Sciatic nerve (tissue), 2 donors: ENCODE results near the gene CLEC18B. TPM values are rescaled to one million over a fixed set of nuclear protein-coding genes. Genes with fewer than 3 reads are reported as not detected.
A peak's percentile ranks its signal among the peaks of the same experiment; 100 is the strongest.
"Not testable (repeated sequence)": the region's sequence is repeated elsewhere in the genome, so short reads cannot be mapped to it uniquely, and the experiment has no call there.

Experiments used
- ATAC-seq: fragments of 200-7000 bp; cut with Tn5 transposase; one replicate; pipeline ENCODE4 v1.9.1; 2020; ENCODE audit warnings: mild to moderate bottlenecking, moderate library complexity
- DNase-seq: peaks from one replicate; pipeline ENCODE4 v3.0.0-alpha.2; 2020; ENCODE audit warnings: low spot score
- intact Hi-C: fragments of 100-400 bp; cut with DNase I; formaldehyde crosslinking; loops from one replicate; pipeline ENCODE4 v1.14.2; 2022
- total RNA-seq: library from RNA; stranded (reverse); fragmentation: NEBNext Ultra II Directional; extraction: Animal tissue kit (Norgen Biotek cat#: 25700); gene quantifications from one replicate; pipeline ENCODE4 v1.2.1, GENCODE V29; 2021
- donor health status: DM: no; HTN: no; CAD: no.
- donor health status: DM: no; HTN: no; CAD: no.

CLEC18B gene
- 5.8 TPM for total RNA-seq

GRCh38 chr16:74420612-74421481 is at the start of gene CLEC18B:
TSS of gene CLEC18B (minus strand) at chr16:74421478. CDS start at chr16:74421270, 208 bp downstream.
- DNase-seq, intact Hi-C loops: not testable (repeated sequence)
- ATAC-seq = peak; percentile 16

DNA sequence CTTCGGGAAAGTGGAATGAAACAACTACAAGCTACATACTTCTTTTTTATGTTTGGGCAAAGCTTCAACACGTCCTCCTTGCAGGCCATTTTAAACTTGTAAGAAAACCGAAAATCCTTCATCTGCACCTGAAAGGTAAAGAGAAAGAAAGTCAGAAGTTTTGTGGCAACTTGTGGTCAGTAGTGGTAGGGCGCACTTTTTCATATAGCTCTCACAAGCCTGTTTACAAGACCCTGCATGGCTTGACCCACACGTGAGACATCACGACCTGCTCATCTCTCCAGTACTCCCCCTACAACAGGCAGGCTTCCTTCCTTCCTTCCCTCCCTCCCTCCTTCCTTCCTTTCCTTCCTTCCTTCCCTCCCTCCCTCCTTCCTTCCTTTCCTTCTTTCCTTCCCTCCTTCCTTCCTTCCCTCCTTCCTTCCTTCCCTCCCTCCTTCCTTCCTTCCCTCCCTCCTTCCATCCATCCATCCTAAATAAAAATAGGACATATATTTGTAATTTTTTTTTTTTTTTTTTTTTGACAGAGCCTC is 48.7 kb upstream of the CLEC18B start:
- intact Hi-C loops = no loop called here
- ATAC-seq = no peak
- no peak for DNase-seq

- ATAC-seq (no peak), DNase-seq (no peak)
- intact Hi-C loops = no loop called here
Measured at GRCh38 chr16:74468807-74469525, 47.7 kb upstream of the CLEC18B start.

DNA sequence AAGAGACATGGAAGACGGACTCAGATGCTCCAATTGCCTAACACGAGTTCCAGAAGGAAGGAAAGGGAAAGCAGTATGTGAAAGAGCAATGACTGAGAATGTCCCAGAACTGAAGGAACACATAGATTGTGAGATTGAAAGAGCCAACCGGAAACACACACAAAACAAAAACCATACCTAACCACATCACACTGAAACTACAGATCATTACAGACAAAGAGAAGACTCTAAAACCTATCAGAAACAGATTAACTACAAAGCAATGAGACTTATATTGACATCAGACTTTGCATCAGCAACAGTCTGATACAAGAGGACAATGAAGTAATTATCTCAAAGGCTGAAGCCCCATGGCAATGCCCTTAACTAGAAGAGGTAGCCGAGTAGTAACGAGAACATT is 45.6 kb upstream of the CLEC18B start:
- ATAC-seq (no peak), DNase-seq (no peak)
- intact Hi-C loops = no loop called here

DNA sequence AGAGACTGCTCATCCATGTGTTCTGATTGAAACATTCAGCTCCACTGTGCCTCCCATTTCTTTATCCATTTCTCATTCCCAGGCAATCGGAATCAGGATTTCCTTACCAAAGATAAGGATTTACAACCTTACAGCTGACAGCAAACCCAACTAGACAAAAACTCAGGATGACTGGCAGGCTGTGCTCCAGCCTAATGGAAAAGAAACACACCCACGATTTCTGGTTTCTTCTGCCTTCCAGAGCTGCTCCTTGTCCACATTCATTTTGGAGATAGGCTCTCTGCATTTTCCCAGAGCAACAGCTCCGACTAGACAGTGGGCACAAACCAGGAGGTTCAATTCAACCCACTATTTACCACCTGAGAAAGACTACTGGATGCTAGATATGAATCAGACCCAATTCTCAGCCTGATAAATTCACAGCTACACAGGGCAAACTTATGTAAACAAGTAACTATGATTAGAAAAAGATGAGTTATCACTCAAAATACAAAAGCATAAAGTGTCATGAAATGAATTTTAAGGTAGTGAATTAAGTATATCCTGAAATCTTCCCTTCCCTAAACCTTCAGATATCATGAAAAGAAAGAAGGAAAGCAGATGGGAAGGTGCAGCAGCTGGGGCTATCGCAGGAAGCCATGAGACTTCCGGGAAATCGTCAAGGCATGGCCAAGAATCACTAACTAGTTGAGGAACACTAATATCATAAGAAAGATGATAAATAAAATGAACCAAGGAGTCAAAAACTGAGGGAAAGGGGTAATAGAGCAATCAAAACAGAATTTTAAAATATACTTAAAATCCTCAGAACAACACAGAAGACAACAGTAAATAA is 44.8 kb upstream of the CLEC18B start:
- ATAC-seq = no peak
- intact Hi-C loops = no loop called here
- DNase-seq = no peak

DNA sequence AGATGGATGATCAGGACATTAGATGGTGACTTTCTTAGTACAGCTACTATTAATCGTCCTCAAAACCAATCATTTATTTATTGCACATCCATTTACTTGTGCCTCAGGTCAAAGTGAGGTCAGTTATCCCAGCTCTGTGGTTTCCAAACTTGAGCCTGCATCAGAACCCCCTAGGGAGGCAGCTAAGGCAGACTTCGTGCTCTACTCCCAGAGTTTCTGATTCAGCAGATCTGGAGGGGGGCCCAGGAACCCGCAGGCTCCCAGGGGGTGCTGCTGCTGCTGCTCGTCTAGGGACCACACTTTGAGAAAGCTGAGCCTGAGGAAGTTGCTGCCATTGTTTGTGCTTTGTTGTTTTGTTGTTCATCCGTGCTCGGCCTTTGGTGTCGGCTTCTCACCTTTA is 44.0 kb upstream of the CLEC18B start:
- intact Hi-C loops = no loop called here
- no peak for ATAC-seq

DNA sequence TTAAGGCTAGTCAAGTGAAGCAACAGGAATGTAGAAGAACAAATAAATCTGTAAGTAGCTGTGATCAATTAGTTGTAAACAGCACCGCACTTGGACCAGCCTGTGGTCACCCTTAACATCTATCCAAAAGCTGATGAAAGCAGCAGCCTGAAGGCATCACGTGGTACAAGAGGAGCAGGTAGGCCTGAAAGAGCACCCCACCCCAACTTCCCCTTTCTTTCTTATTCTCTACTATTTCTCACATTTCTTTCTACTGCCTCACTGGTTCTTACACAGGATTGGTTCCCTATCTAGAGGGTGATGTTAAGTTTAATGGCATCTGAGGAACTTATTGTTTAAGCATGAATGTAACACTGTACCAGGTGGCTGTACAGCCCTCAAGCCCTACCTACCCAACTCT is 42.6 kb upstream of the CLEC18B start:
- intact Hi-C loops = no loop called here
- ATAC-seq (no peak), DNase-seq (no peak)

More for the DNA sequence above, 44.0 kb upstream of the CLEC18B start:
- DNase-seq = no peak

DNA sequence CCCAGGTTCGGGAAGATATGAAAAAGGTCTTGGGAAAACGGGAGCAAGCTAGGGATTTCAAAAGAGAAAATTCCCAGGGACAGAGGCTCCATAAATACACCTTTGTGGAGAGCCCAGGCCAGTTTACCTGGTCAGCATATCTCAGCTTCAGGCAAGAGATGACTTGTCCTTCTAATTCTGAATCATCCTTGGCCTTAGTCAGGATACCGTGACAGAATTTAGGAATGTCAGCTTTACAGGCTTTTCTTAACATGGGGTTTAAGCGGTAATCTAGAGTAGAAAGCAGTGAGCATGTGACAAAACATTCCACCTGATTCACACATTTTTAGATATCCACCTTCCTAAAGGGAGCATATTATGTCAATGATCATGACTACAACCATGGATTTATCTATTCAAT is 41.1 kb upstream of the CLEC18B start:
- ATAC-seq = no peak
- no peak for DNase-seq
- intact Hi-C loops = no loop called here

DNA sequence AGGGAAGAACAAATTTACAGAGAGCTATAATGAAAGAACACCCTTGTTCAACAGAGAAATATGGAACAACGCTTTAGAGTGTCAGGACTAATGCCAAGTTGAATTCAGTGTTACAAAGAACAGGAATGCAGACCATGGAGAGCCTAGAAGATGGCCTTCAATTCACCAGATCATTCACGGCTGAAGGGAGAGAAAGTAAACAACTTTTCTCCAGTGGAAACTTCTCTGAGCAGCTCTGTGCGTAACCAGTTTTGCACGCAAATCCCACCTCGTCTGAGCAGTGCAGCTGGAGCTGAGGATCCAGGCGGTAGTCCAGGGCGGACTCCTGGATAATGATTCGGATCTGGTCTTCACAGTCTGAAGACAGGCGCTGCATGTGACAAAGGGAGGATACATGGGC is 40.5 kb upstream of the CLEC18B start:
- ATAC-seq (no peak), DNase-seq (no peak)
- intact Hi-C loops = no loop called here

DNA sequence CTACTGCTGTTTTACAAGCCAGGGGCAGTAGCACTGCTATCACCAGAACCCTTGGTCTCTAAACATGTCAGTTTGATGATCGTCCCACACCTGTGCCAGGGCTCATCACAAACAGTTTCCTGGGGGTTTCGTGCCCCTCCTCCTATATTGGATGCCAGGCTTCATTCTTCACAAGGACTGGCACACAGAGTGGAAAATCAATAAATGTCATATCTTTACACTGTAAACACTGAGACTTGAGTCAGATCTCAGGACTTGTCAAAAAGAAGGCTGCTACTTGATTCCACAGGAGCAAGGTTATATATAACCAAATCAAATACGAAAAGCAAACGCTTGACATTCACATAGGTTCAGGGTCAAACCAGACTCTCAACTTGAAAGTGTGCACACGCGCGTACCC is 39.3 kb upstream of the CLEC18B start:
- intact Hi-C loops = no loop called here

GRCh38 chr16:74456290-74456625 is 35.0 kb upstream of the CLEC18B start:
- ATAC-seq = no peak
- no peak for DNase-seq
- intact Hi-C loops = no loop called here

More for the DNA sequence above, 39.3 kb upstream of the CLEC18B start:
- DNase-seq (no peak), ATAC-seq (no peak)

GRCh38 chr16:74455619-74456289 is 34.5 kb upstream of the CLEC18B start:
- intact Hi-C loops = no loop called here
- DNase-seq (no peak), ATAC-seq (peak; percentile 26)

DNA sequence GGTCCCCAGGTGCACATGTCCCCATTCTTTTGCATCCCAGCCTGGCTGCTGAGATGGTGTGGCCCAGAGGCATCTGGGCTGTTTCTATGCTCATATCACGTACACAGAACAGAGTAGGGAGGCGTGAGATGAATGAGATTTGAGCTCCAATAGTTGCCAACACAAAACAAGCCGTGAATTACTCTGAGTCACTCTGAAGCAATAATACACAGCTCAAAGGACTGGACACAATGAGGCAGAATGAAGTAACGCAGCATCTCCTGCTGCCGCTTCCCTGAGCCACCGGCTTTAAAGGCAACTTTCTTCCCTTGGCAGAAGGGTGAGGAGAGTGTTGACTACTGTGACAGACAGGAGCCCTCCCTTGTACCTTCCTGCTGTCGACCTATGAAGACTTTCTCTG is 33.9 kb upstream of the CLEC18B start:
- intact Hi-C loops = no loop called here
- peak; percentile 16 for ATAC-seq
- no peak for DNase-seq

- DNase-seq (no peak), ATAC-seq (no peak)
- intact Hi-C loops = no loop called here
Measured at GRCh38 chr16:74451951-74452758, 30.9 kb upstream of the CLEC18B start.

GRCh38 chr16:74450967-74451760 is 29.9 kb upstream of the CLEC18B start:
- intact Hi-C loops = no loop called here
- no peak for DNase-seq
- ATAC-seq = no peak

DNA sequence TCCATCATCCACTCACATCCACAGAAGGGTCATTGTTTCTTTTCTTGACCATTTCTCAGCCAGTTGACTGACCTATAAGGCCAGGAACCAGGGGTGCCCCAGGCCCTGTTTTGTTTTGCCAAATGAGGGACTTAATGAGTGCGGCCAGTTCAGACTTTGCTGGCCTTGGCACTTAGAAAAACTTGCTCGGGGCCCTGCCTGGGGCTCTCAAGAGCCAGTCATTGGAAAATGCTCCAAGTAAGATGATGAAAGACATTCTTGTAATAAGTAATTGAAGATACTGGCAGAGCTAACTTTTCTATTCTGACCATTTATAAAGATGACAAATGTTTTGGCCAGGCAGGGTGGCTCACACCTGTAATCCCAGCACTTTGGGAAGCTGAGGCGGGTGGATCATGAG is 29.0 kb upstream of the CLEC18B start:
- ATAC-seq = no peak
- intact Hi-C loops = no loop called here
- DNase-seq = no peak

DNA sequence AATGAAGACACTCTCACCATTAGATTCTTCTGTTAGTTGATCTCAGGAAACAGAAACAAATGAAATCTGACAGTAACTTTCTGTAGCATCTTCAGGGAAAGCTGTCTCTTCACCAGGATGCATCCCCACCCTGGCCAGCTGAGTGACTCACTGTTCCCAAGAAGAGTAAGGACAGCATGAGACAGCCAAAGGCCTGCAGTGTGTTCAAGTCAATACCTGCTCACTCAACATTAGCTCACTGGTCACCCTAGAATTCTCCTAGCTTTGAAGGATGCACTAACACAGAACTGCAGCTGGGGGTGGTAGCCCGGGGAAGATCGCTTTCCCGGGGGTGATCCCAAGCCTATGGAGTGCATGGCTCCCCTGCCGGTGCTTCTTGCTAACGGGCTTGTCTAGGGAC is 28.2 kb upstream of the CLEC18B start:
- DNase-seq (no peak), ATAC-seq (peak; percentile 64)
- intact Hi-C loops = no loop called here
